GM12891 (cell line): ENCODE data around the gene ARHGAP45.
A peak's percentile ranks its signal among the peaks of the same experiment; 100 is the strongest.

Source experiments
- PAX5 ChIP-seq: IDR thresholded peaks from 2 replicates; pipeline ENCODE4 v1.6.1; 2011; ENCODE audit warnings: low read length, moderate library complexity, mild to moderate bottlenecking; ENCODE audit not compliant: insufficient read depth, severe bottlenecking
- POLR2A ChIP-seq: IDR thresholded peaks from 2 replicates; pipeline ENCODE4 v1.6.1; 2011; ENCODE audit warnings: low read depth, low read length, control low read depth
- POLR2AphosphoS5 ChIP-seq: IDR thresholded peaks from 2 replicates; pipeline ENCODE4 v1.6.1; 2011; ENCODE audit warnings: low read depth, low read length, control low read depth
- POU2F2 ChIP-seq: IDR thresholded peaks from 2 replicates; pipeline ENCODE4 v1.6.1; 2011; ENCODE audit warnings: low read depth, mild to moderate bottlenecking, control low read depth, low read length, moderate library complexity
- SPI1 ChIP-seq: IDR thresholded peaks from 2 replicates; pipeline ENCODE4 v1.6.1; 2011; ENCODE audit warnings: low read depth, low read length, control low read depth

DNA sequence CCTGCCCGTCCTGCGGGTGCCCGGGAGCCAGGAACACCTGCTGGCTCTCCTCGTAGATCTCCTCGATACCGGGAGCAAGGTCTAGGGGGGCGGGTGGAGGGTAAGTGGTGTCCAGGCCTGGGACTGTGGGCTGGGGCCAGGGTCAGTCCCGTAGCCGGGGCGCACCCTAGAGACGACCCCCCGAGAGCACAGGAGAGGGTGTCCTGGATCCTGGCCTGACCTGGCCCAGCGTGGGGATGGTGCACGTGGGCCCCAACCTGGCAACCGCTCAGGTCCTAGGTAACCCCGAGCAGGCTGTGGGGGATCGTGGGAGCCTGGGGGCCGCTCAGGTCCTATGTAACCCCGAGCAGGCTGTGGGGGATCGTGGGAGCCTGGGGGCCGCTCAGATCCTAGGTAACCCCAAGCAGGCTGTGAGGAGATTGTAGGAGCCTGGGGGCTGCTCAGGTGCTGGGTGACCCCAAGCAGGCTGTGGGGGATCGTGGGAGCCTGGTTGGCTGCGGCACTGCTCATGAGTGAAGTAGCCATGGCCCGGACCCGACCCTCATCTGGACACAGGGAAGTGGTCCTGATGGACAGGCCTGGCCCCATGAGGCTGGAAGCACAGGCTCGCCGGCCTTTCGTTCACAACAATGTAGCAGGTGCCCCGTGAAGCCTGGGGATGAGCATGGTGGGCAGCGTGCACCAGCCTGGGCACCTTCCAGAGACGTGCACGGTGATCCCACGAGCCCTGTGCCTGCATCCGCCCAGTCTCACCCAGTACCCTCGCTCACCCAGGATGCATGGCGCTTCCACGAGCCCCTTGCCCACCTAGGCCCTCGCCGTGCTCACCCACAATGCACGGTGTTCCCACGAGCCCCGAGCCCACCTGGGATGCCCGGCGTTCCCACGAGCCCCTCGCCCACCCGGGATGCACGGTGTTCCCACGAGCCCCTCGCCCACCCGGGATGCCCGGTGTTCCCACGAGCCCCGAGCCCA, 43.0 kb downstream of the ARHGAP45 start:
- TF ChIP-seq SPI1 (no peak), POLR2AphosphoS5 (no peak; the same call in 1 of the 2 replicates), POLR2A (peak; percentile 10; the same call in 1 of the 2 replicates), PAX5 (no peak), POU2F2 (no peak)
